ENCODE data around the gene SELENOP.

SELENOP gene

DNA sequence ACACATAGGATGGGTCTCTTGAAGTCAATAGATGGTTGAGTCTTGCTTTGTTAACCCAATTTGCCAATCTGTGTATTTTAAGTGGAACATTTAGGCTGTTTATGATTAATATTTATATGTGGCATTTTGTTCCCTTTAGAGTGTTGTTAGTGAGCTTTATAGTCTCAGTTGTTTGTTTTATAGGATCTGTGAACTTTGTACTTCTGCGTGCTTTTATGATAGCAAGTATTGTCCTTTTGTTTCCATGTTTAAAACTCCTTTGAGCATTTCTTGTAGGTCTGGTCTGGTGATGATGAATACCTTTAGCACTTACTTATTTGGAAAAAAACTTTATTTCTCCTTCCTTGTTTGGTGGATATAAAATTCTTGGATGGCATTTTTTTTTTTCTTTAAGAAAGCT lies 23.8 kb downstream of the SELENOP start:
- H3K4me3 Mint-ChIP-seq, result no peak overlapping the region
- no peaks in the 10 kb centered on the region for H3K4me1 Mint-ChIP-seq (ENCODE audit: low read depth)
- no peak for DNase-seq
- H3K27ac Mint-ChIP-seq, result no peak overlapping the region
- no peaks in the 10 kb centered on the region for H3K27me3 Mint-ChIP-seq
- peaks cover 77% of the 10 kb centered on the region for H3K36me3 Mint-ChIP-seq (ENCODE audit: low read depth)
- H3K9me3 Mint-ChIP-seq, result peaks cover 33% of the 10 kb centered on the region

DNA sequence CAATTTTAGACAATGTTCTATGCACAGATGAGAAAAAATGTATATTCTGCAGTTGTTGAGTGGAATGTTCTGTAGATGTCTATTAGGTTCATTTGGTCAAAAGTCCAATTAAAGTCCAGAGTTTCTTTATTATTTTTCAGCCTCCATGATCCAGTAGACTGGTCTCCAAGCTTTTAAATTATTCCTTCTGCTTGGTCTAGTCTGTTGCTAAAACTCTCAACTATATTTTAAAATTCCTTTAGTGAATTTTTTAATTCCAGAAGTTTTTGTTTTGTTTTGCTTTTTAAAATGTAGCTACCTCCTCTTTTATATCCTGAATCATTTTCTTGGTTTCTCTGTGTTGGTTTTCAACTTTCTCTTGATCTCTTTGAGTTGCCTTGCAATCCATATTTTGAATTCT lies 24.6 kb downstream of the SELENOP start:
- peaks cover 33% of the 10 kb centered on the region for H3K9me3 Mint-ChIP-seq
- H3K4me3 Mint-ChIP-seq, result no peak overlapping the region
- no peak overlapping the region for H3K27ac Mint-ChIP-seq
- H3K36me3 Mint-ChIP-seq (ENCODE audit: low read depth), result peaks cover 73% of the 10 kb centered on the region
- H3K4me1 Mint-ChIP-seq (ENCODE audit: low read depth), result no peaks in the 10 kb centered on the region
- no peaks in the 10 kb centered on the region for H3K27me3 Mint-ChIP-seq
- no peak for DNase-seq

DNA sequence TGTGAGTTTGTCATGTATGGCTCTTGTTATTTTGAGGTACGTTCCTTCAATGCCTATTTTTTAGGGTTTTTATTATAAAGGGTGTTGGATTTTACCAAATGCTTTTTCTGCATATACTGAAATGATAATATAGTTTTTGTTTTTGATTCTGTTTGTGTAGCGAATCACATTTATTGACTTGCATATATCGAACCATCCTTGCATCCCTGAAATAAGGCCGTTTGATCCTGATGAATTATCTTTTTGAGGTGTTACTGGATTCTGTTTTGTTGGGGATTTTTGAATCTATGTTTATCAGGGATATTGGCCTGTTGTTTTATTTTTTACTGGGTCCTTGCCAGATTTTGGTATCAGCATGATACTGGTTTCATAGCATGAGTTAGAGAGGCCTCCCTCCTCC lies 25.9 kb downstream of the SELENOP start:
- H3K4me3 Mint-ChIP-seq, result no peak overlapping the region
- no peaks in the 10 kb centered on the region for H3K27me3 Mint-ChIP-seq
- DNase-seq, result no peak
- no peaks in the 10 kb centered on the region for H3K4me1 Mint-ChIP-seq (ENCODE audit: low read depth)
- H3K9me3 Mint-ChIP-seq, result peaks cover 31% of the 10 kb centered on the region
- no peak overlapping the region for H3K27ac Mint-ChIP-seq
- peaks cover 62% of the 10 kb centered on the region for H3K36me3 Mint-ChIP-seq (ENCODE audit: low read depth)

DNA sequence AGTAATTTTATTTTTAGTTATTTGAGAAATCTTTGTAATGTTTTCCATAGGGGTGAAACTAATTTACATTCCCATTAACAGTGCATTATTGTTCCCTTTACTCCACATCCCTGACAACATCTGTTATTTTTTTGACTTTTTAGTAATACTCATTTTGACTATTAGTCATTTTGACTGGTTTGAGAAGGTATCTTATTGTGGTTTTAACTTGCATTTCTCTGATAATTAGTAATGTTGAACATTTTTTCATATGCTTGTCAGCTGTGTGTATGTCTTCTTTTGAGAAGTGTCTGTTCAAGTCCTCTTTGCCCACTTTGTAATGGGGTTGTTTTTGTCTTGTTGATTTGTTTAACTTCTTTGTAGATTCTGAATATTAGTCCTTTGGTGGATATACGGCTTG lies 27.6 kb downstream of the SELENOP start:
- no peak for DNase-seq
- H3K4me1 Mint-ChIP-seq (ENCODE audit: low read depth), result no peaks in the 10 kb centered on the region
- H3K36me3 Mint-ChIP-seq (ENCODE audit: low read depth), result peaks cover 51% of the 10 kb centered on the region
- H3K4me3 Mint-ChIP-seq, result no peak overlapping the region
- no peak overlapping the region for H3K27ac Mint-ChIP-seq
- H3K9me3 Mint-ChIP-seq, result peaks cover 30% of the 10 kb centered on the region
- no peaks in the 10 kb centered on the region for H3K27me3 Mint-ChIP-seq

DNA sequence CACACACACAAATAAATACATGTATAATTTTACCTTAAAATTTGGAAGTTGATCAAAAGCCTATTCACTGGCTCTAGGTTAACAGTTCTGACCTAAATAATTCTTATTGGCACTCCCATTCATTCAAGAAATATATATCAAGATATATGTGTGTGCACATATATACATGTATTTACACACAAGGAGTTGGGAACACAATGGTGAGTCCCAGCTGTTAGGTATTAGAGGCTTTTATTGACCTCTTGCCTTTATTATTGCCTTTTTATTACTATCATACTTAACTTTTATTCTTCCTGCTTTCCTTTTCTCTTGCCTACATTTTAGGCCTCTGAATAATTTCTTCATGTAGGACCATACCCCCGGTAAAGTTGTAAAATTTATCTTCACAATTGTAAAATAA lies 30.1 kb downstream of the SELENOP start:
- Mint-ChIP-seq H3K4me3 (no peak overlapping the region), H3K27me3 (no peaks in the 10 kb centered on the region), H3K36me3 (ENCODE audit: low read depth) (peaks cover 34% of the 10 kb centered on the region), H3K9me3 (peaks cover 18% of the 10 kb centered on the region), H3K4me1 (ENCODE audit: low read depth) (peaks cover 1% of the 10 kb centered on the region), H3K27ac (no peak overlapping the region)
- no peak for DNase-seq

DNA sequence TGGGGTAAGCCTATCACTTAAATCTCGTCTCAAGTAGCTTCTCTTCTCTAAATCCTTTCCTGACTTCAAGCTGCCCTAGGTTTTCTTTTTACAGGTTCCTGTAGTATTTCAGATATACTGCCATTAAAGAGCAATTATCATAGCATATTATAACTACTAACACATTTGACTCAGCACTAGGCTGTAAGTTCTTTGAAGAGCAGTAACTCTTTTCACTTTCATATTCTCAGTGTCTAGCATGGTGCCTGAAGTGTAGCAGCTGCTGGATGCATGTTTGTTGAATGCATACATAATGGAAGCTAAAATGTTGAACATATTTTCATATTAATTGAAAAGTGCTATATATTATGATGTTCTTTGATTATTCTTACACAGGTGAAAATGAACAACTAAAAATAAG lies 32.6 kb downstream of the SELENOP start:
- no peak for DNase-seq
- H3K4me3 Mint-ChIP-seq, result no peak overlapping the region
- H3K4me1 Mint-ChIP-seq (ENCODE audit: low read depth), result peaks cover 1% of the 10 kb centered on the region
- no peaks in the 10 kb centered on the region for H3K27me3 Mint-ChIP-seq
- no peak overlapping the region for H3K27ac Mint-ChIP-seq
- no peaks in the 10 kb centered on the region for H3K9me3 Mint-ChIP-seq
- peaks cover 9% of the 10 kb centered on the region for H3K36me3 Mint-ChIP-seq (ENCODE audit: low read depth)

DNA sequence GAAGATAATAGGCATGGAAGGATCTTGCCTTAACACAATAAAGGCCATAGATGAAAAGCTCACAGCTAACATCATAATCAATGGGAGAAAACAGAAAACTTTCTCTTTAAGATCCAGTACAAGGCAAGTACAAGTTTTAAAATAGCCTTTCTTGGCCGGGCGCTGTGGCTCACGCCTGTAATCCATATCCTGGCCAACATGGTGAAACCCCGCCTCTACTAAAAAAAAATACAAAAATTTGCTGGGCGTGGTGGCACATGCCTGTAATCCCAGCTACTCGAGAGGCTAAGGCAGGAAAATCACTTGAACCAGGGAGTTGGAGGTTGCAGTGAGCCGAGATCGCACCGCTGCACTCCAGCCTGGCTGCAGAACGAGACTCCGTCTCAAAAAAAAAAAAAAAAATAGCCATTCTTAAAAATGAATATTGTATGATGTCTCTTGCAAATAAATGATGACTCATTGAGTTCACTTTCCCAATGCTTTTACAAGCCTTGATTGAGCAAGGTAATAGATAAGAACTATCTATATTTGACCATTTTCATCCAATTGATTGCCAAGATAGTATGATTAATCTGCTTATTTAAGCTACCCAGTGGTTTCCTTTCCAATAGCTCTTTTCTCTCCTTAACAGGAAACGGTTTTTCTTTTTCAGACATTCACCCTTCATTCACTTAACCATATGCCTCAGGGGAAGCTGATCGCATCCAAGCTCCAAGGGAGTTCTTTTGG lies 39.3 kb downstream of the SELENOP start:
- H3K4me3 Mint-ChIP-seq, result no peak overlapping the region
- H3K9me3 Mint-ChIP-seq, result no peaks in the 10 kb centered on the region
- DNase-seq, result no peak
- no peak overlapping the region for H3K27ac Mint-ChIP-seq
- peaks cover 8% of the 10 kb centered on the region for H3K27me3 Mint-ChIP-seq
- peaks cover 32% of the 10 kb centered on the region for H3K36me3 Mint-ChIP-seq (ENCODE audit: low read depth)
- no peaks in the 10 kb centered on the region for H3K4me1 Mint-ChIP-seq (ENCODE audit: low read depth)

DNA sequence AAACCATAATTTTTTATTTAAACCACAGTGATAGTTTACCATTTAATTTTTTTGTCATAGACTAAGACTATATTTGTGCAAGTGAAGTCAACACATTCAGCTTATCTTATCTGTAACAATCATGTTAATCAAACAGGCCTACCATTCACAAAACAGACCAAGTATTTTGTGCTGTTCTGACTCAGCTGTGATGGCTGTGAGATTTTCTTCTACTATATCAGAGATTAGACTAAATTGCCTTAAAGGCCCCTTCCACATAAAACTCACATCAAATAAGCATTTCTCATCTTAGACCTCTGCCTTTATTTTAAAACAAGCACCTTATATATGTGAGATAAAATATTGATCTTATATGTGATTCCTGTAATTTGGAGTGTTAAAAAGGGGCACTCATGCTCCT lies 41.7 kb downstream of the SELENOP start:
- Mint-ChIP-seq H3K9me3 (no peaks in the 10 kb centered on the region), H3K36me3 (ENCODE audit: low read depth) (peaks cover 37% of the 10 kb centered on the region), H3K4me1 (ENCODE audit: low read depth) (no peaks in the 10 kb centered on the region), H3K27ac (no peak overlapping the region), H3K27me3 (peaks cover 8% of the 10 kb centered on the region), H3K4me3 (no peak overlapping the region)
- DNase-seq, result no peak

DNA sequence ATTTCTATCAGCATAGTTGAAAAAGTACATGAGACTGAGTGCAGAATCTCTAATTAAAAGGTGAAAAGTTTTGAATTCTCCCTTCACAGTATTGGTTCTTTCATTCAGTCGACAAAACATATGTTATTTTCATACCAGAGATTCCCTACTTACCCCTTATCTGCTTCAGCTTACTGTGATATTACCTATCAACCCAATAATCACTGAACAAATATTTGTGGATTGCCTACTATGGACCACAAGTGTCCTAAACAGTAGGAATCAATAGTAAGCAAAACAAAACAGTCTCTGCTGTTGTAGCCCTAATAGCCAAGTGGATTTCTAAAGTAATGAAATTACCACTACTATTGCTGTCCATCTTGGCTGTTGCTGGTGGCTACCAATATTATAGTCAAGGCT lies 43.6 kb downstream of the SELENOP start:
- no peaks in the 10 kb centered on the region for H3K9me3 Mint-ChIP-seq
- no peak for DNase-seq
- peaks cover 8% of the 10 kb centered on the region for H3K27me3 Mint-ChIP-seq
- H3K4me3 Mint-ChIP-seq, result no peak overlapping the region
- peaks cover 48% of the 10 kb centered on the region for H3K36me3 Mint-ChIP-seq (ENCODE audit: low read depth)
- no peaks in the 10 kb centered on the region for H3K4me1 Mint-ChIP-seq (ENCODE audit: low read depth)
- H3K27ac Mint-ChIP-seq, result no peak overlapping the region

DNA sequence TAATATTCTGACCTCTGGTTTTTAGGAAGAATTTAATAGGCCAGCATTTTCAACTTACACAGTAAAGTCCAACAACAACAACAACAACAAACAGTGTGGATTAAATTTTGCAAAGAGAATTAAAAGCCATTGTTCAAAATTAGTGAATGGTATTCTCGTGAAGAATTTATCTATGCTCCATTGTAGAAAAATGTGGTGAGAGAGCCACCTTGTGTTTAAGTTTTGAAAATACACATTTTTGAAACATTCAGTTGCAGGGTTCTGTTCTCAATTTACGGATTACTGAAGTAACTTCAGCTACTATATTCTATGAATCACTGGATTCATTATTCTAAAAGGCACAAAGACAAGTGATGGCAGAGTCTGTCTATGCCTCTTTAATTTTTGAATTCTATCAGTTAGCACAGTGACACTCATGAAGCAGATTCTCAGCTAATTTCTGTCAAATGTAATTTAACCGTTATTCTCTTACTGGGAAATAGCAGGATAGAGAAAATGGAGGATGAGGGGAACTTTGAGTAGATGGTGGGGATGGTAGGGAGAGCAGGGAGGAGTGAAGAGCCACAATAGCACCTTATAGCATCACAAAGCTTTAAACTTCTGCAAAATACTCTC lies 44.1 kb downstream of the SELENOP start:
- Mint-ChIP-seq H3K36me3 (ENCODE audit: low read depth) (peaks cover 48% of the 10 kb centered on the region), H3K4me3 (no peak overlapping the region), H3K4me1 (ENCODE audit: low read depth) (no peaks in the 10 kb centered on the region), H3K27me3 (peaks cover 6% of the 10 kb centered on the region), H3K27ac (no peak overlapping the region), H3K9me3 (no peaks in the 10 kb centered on the region)
- DNase-seq, result no peak

DNA sequence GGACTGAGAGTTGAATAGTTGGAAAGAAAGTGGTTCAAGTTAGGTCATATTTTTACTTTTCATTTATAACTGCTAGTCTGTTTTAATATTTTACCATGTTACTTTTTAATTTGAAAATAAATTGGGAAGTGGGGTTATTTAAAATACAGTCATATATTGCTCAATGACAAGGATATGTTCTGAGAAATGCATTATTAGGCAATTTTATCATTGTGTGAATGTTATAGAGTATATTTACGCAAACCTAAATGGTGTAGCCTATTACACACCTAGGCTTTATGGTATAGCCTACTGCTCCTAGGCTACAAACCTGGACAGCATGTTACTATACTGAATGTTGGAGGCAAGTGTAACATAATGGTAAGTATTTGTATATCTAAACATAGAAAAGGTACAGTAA lies 49.9 kb downstream of the SELENOP start:
- no peaks in the 10 kb centered on the region for H3K27me3 Mint-ChIP-seq
- no peaks in the 10 kb centered on the region for H3K9me3 Mint-ChIP-seq
- DNase-seq, result no peak
- H3K36me3 Mint-ChIP-seq (ENCODE audit: low read depth), result peaks cover 44% of the 10 kb centered on the region
- no peak overlapping the region for H3K4me3 Mint-ChIP-seq
- H3K27ac Mint-ChIP-seq, result no peak overlapping the region
- H3K4me1 Mint-ChIP-seq (ENCODE audit: low read depth), result peaks cover 15% of the 10 kb centered on the region

DNA sequence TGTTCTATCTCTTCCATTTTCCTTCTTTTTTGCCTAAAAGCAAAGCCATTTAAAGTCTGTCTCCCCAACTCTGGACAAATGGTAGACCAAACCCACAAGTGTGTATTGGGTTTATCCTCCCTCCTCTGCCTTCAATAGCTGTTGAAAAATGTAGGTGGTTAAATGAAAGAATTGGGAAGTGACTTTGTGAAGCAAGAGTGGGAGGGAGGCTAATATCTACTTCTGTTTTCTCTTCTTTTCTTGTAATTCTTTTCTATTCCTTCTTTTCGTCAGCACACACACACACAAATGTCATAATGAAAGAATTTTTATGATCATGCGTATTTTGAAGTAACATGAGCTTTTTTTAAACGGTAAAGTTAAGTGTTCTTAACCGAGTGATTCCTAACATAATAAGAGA lies 51.3 kb downstream of the SELENOP start:
- Mint-ChIP-seq H3K36me3 (ENCODE audit: low read depth) (peaks cover 43% of the 10 kb centered on the region), H3K27ac (no peak overlapping the region), H3K27me3 (peaks cover 3% of the 10 kb centered on the region), H3K4me3 (no peak overlapping the region), H3K4me1 (ENCODE audit: low read depth) (peaks cover 16% of the 10 kb centered on the region), H3K9me3 (no peaks in the 10 kb centered on the region)
- DNase-seq, result no peak

DNA sequence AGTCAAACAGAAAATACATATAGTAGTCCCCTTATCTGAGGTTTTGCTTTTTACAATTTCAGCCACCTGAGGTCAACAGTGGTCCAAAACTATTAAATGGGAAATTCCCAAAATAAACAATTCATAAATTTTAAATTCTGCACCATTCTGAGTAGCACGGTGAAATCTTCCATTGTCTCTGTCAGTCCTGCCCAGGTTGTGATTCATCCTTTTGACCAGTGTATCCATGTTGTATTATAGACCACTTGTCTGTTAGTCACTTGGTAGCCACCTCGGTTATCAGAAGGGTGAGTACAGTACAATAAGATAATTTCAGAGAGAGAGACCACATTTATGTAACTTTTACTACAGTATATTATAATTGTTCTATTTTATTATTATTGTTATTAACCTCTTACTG lies 52.2 kb downstream of the SELENOP start:
- no peak overlapping the region for H3K27ac Mint-ChIP-seq
- peaks cover 3% of the 10 kb centered on the region for H3K27me3 Mint-ChIP-seq
- H3K4me3 Mint-ChIP-seq, result no peak overlapping the region
- H3K4me1 Mint-ChIP-seq (ENCODE audit: low read depth), result peaks cover 16% of the 10 kb centered on the region
- H3K36me3 Mint-ChIP-seq (ENCODE audit: low read depth), result peaks cover 37% of the 10 kb centered on the region
- DNase-seq, result no peak
- H3K9me3 Mint-ChIP-seq, result no peaks in the 10 kb centered on the region

DNA sequence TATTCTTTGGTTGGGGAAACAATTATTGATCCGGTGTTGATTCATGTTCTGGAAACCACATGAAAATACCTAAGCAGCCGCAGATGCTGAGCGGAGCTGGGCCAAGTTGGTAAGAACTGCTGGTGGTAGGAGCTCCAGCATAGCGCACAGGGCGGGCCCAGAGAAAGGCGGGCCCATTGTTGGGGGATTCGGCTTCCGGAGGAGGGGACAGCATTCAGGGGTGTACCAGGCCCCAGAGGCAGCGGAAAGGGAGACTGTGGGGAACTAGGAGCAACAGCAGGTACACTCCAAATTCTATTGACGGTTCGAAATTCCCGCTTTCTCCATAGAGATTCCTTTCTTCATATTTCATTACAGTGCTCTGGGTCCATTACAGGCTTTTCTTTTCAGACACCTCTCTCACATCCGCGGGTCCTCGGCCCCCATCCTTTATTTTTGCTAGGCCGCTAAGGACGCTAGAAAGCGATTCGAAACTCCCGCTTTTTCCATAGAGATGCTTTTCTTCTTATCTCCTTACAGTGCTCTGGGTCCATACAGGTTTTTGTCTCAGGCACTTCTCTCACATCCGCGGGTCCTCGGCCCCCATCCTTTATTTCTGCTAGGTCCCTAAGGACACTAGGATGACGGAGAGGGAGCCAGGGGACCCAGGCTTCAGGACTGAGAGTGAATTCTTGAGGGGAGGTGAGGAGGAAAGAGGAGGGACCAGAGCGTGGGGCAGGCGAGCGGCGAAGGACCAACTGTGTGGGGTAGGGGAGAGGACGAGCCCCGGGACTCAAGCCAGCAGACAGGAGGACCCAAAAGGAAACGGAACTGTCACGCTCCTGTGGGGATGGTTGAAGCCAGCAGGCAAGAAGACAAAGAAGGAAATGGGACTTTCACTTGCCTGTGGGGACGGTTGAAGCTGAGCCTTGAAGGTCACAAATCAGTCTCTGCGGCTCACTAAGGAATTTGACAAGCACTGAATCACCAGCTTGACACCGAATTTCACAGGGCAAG lies 54.8 kb downstream of the SELENOP start, which contains the start of gene CCDC152:
CCDC152 (plus strand) TSS at position 213 of the 996 bp plus-strand sequence. CDS start 2,304 bp downstream, outside the sequence.
- peak within 1 kb of the TSS; percentile 86 for H3K4me3 Mint-ChIP-seq
- H3K27ac Mint-ChIP-seq, result peak within 1 kb of the TSS; percentile 86
- peaks cover 3% of the 10 kb centered on the region for H3K27me3 Mint-ChIP-seq
- no peaks in the 10 kb centered on the region for H3K9me3 Mint-ChIP-seq
- peak; percentile 79 for DNase-seq
- H3K4me1 Mint-ChIP-seq (ENCODE audit: low read depth), result peaks cover 16% of the 10 kb centered on the region
- peaks cover 23% of the 10 kb centered on the region for H3K36me3 Mint-ChIP-seq (ENCODE audit: low read depth)
